H1 (cell line): Measurements from ENCODE around the gene LRRC74B. TPM values are rescaled to one million over a fixed set of nuclear protein-coding genes. Genes with fewer than 3 reads are reported as not detected.
"Not testable (repeated sequence)": the region's sequence is repeated elsewhere in the genome, so short reads cannot be mapped to it uniquely, and the experiment has no call there.

Experiments
- CTCF ChIA-PET: fragments of 300-600 bp; sonication (Branson Sonifier 250); formaldehyde crosslinking; loops from one replicate; lab custom pipeline; 2021; ENCODE audit not compliant: partially characterized antibody; lab: Charles Lee
- POLR2A ChIA-PET: fragments of 300-600 bp; sonication (Branson Sonifier 250); formaldehyde crosslinking; loops from one replicate; lab custom pipeline; 2021; ENCODE audit warnings: inconsistent platforms; ENCODE audit not compliant: partially characterized antibody; lab: Charles Lee
- DNase-seq, 2 experiments: peaks; one replicate each; pipeline versions ENCODE4 v3.0.0 to v3.0.0-alpha.2; 2010 to 2022; ENCODE audit warnings: low spot score in 2 of 2, low read depth in 1 of 2, mixed read lengths in 1 of 2
- FAIRE-seq: peaks from 2 replicates; lab custom pipeline; 2011; peaks lifted over from hg19 to GRCh38; lab: Jason Lieb, UNC
- H2AFZ ChIP-seq: 2 replicates; pipeline ENCODE4 v1.8.1; 2012; ENCODE audit warnings: low read length, inconsistent platforms
- H2AK5ac ChIP-seq: 2 replicates; pipeline ENCODE4 v1.6.1; 2013; ENCODE audit warnings: low read depth, low read length
- H2BK120ac ChIP-seq: replicated peaks from 2 replicates; pipeline ENCODE3; 2013; ENCODE audit warnings: low read depth, low read length, inconsistent platforms
- H2BK12ac ChIP-seq: 2 replicates; pipeline ENCODE4 v1.6.1; 2013; ENCODE audit warnings: low read depth, low read length
- H2BK15ac ChIP-seq: 2 replicates; pipeline ENCODE4 v1.6.1; 2013; ENCODE audit warnings: low read length
- H2BK20ac ChIP-seq: 2 replicates; pipeline ENCODE4 v1.6.1; 2013; ENCODE audit warnings: low read length
- H2BK5ac ChIP-seq: 2 replicates; pipeline ENCODE4 v1.6.1; 2013; ENCODE audit warnings: low read depth, low read length
- H3K14ac ChIP-seq: 2 replicates; pipeline ENCODE4 v1.6.1; 2013; ENCODE audit warnings: inconsistent platforms; ENCODE audit not compliant: insufficient read length
- H3K18ac ChIP-seq: 2 replicates; pipeline ENCODE4 v1.6.1; 2013; ENCODE audit warnings: low read length; ENCODE audit errors: extremely low read depth
- H3K23ac ChIP-seq: 2 replicates; pipeline ENCODE4 v1.6.1; 2013; ENCODE audit warnings: inconsistent platforms; ENCODE audit not compliant: insufficient read length
- H3K23me2 ChIP-seq: 2 replicates; pipeline ENCODE4 v1.6.1; 2013; ENCODE audit warnings: low read depth, low read length
- H3K27ac ChIP-seq: 2 replicates; pipeline ENCODE4 v1.6.1; 2011; ENCODE audit warnings: low read depth, low read length, inconsistent platforms
- H3K27me3 ChIP-seq, 4 experiments: replicated peaks in 1 of 4; 1 replicate in 1 of 4; 2 replicates in 3 of 4; pipeline versions ENCODE4 v1.6.1 to v1.8.1; 2011 to 2013; ENCODE audit warnings: low read length in 3 of 4, mild to moderate bottlenecking in 3 of 4, inconsistent platforms in 2 of 4, mixed read lengths in 2 of 4, moderate library complexity in 1 of 4; ENCODE audit not compliant: control insufficient read depth in 3 of 4, insufficient read depth in 3 of 4; ENCODE audit errors: extremely low read depth in 1 of 4
- H3K36me3 ChIP-seq, 4 experiments: 2 replicates each; pipeline versions ENCODE4 v1.6.1 to v1.8.1; 2011 to 2013; ENCODE audit warnings: mild to moderate bottlenecking in 4 of 4, low read length in 3 of 4, moderate library complexity in 2 of 4, control low read depth in 1 of 4, inconsistent platforms in 1 of 4; ENCODE audit not compliant: insufficient read depth in 4 of 4, control insufficient read depth in 2 of 4
- H3K4ac ChIP-seq: replicated peaks from 2 replicates; pipeline ENCODE3; 2013; ENCODE audit warnings: low read length, low read depth, mixed read lengths, inconsistent platforms; ENCODE audit not compliant: insufficient read length
- H3K4me1 ChIP-seq, 4 experiments: replicated peaks in 1 of 4; 1 replicate in 1 of 4; 2 replicates in 3 of 4; pipeline versions ENCODE4 v1.6.1 to v1.8.1; 2011 to 2013; ENCODE audit warnings: low read length in 3 of 4, inconsistent platforms in 2 of 4, mixed read lengths in 1 of 4; ENCODE audit not compliant: insufficient read depth in 4 of 4, control insufficient read depth in 3 of 4
- H3K4me2 ChIP-seq, 2 experiments: 2 replicates each; pipeline versions ENCODE4 v1.6.1 to v1.8.1; 2011 to 2013; ENCODE audit warnings: low read depth in 2 of 2, low read length in 2 of 2, control low read depth in 1 of 2, inconsistent platforms in 1 of 2, mild to moderate bottlenecking in 1 of 2; ENCODE audit not compliant: insufficient read depth in 1 of 2
- H3K4me3 ChIP-seq, 4 experiments: fragments of 200-600, 300-600 bp in 1 of 4; sonication (generic), shearing (Covaris generic), sonication (Bioruptor Twin) in 1 of 4; 2 replicates each; pipeline versions ENCODE4 v1.5.1 to v1.8.1; 2011 to 2016; ENCODE audit warnings: low read length in 4 of 4, low read depth in 3 of 4, control low read depth in 2 of 4, inconsistent platforms in 2 of 4, mild to moderate bottlenecking in 2 of 4, mixed read lengths in 1 of 4, moderate library complexity in 1 of 4; ENCODE audit not compliant: insufficient read depth in 2 of 4; ENCODE audit errors: extremely low read depth in 1 of 4
- H3K56ac ChIP-seq: replicated peaks from 2 replicates; pipeline ENCODE3; 2013; ENCODE audit warnings: low read depth, mild to moderate bottlenecking, mixed read lengths, low read length, inconsistent platforms; ENCODE audit not compliant: insufficient read length
- H3K79me1 ChIP-seq: 2 replicates; pipeline ENCODE4 v1.6.1; 2013; ENCODE audit warnings: low read depth, low read length, control low read depth
- H3K79me2 ChIP-seq, 2 experiments: 2 replicates each; pipeline versions ENCODE4 v1.6.1 to v1.8.1; 2012 to 2013; ENCODE audit warnings: low read length in 2 of 2, mild to moderate bottlenecking in 2 of 2, inconsistent platforms in 1 of 2; ENCODE audit not compliant: insufficient read depth in 2 of 2, control insufficient read depth in 1 of 2
- H3K9ac ChIP-seq, 4 experiments: replicated peaks in 1 of 4; 1 replicate in 1 of 4; 2 replicates in 3 of 4; pipeline versions ENCODE4 v1.6.1 to v1.8.1; 2011 to 2013; ENCODE audit warnings: low read depth in 3 of 4, low read length in 3 of 4, control low read depth in 2 of 4, mild to moderate bottlenecking in 2 of 4, moderate library complexity in 2 of 4, inconsistent platforms in 1 of 4; ENCODE audit errors: extremely low read depth in 1 of 4
- H3K9me3 ChIP-seq, 2 experiments: 2 replicates each; pipeline versions ENCODE4 v1.6.1 to v1.8.1; 2012 to 2013; ENCODE audit warnings: mild to moderate bottlenecking in 2 of 2, moderate library complexity in 2 of 2, control low read depth in 1 of 2, inconsistent platforms in 1 of 2, low read depth in 1 of 2, low read length in 1 of 2, mixed read lengths in 1 of 2; ENCODE audit not compliant: insufficient read depth in 2 of 2
- H4K20me1 ChIP-seq, 2 experiments: replicated peaks in 1 of 2; 2 replicates each; pipeline versions ENCODE3 to v1.8.1; 2011 to 2013; ENCODE audit warnings: inconsistent platforms in 2 of 2, low read length in 2 of 2, mild to moderate bottlenecking in 1 of 2; ENCODE audit not compliant: insufficient read depth in 2 of 2, control insufficient read depth in 1 of 2
- H4K5ac ChIP-seq: 2 replicates; pipeline ENCODE4 v1.6.1; 2013; ENCODE audit warnings: low read length, low read depth, mixed read lengths, inconsistent platforms; ENCODE audit not compliant: insufficient read length
- H4K8ac ChIP-seq: 2 replicates; pipeline ENCODE4 v1.8.0; 2013; ENCODE audit warnings: mild to moderate bottlenecking, moderate library complexity, low read length, inconsistent platforms; ENCODE audit not compliant: insufficient read depth; ENCODE audit errors: extremely low read depth
- H4K91ac ChIP-seq: replicated peaks from 2 replicates; pipeline ENCODE3; 2013; ENCODE audit warnings: low read length, mixed read lengths, inconsistent platforms; ENCODE audit not compliant: insufficient read length
- CEBPB ChIP-seq: IDR thresholded peaks from 2 replicates; pipeline ENCODE4 v1.6.1; 2012; ENCODE audit warnings: low read depth, low read length
- WGBS, 2 experiments: shearing (Covaris generic) in 1 of 2; methylation state at CpG; one replicate each; pipeline versions ENCODE4 v1.1.6 to v1.1.7; 2013 to 2015; ENCODE audit warnings: low lambda C conversion rate in 2 of 2, mixed read lengths in 2 of 2, inconsistent platforms in 1 of 2, low coverage in 1 of 2, missing lambda C conversion rate in 1 of 2; ENCODE audit not compliant: insufficient replicate concordance in 2 of 2, insufficient coverage in 1 of 2, insufficient read length in 1 of 2; ENCODE audit errors: extremely low coverage in 1 of 2, missing lambda C conversion rate in 1 of 2; 5-methylcytosine and 5-hydroxymethylcytosine counted together
- polyA plus RNA-seq, 7 experiments: library from polyadenylated mRNA; depleted of rRNA in 3 of 7; stranded (reverse) in 5 of 7; unstranded in 2 of 7; fragments of >200 nt in 5 of 7; fragments of 200-250 nt in 2 of 7; gene quantifications; 1 replicate in 5 of 7; 2 replicates in 1 of 7; 4 replicates in 1 of 7; pipeline versions ENCODE4 v1.2.1 to v1.2.3, GENCODE V29; 2011 to 2013; ENCODE audit warnings: missing spikeins in 2 of 7, mixed read lengths in 2 of 7
- total RNA-seq: library from RNA; stranded (reverse); fragmentation: NEBNext Ultra II Directional; extraction: Animal tissue kit (Norgen Biotek cat#: 25700); gene quantifications from 2 replicates; pipeline ENCODE4 v1.2.1, GENCODE V29; 2021

The LRRC74B gene
- total and polyA plus RNA-seq, 2 of the 8 experiments (the other 6 are each of a cell fraction or from before 2014, with no cell fraction given), result not detected

- TF ChIP-seq CEBPB, result no peak
Measured at GRCh38 chr22:21047730-21048129, 2.0 kb downstream of the LRRC74B start (continued).

- 93% methylated on average over 5 of the region's 5 CpGs; no CpG with 5 or more reads in 1 of the 2 experiments for WGBS, 2 experiments
- H3K27me3 ChIP-seq, H3K36me3 ChIP-seq, H3K79me2 ChIP-seq, H3K9ac ChIP-seq, H3K9me3 ChIP-seq, H4K5ac ChIP-seq, H3K27ac ChIP-seq, H4K20me1 ChIP-seq, H2AFZ ChIP-seq, H3K14ac ChIP-seq, H3K23ac ChIP-seq, H2BK20ac ChIP-seq, H2BK120ac ChIP-seq, H4K91ac ChIP-seq, H2AK5ac ChIP-seq, H3K4me2 ChIP-seq, DNase-seq, H4K8ac ChIP-seq, H3K56ac ChIP-seq, H2BK12ac ChIP-seq, H3K4ac ChIP-seq, H3K18ac ChIP-seq, H3K23me2 ChIP-seq, H2BK15ac ChIP-seq, H3K4me3 ChIP-seq, H3K79me1 ChIP-seq, H2BK5ac ChIP-seq, FAIRE-seq: not testable (repeated sequence)
- ChIA-PET POLR2A (interaction anchor here (0.5 kb wide), 1 partner anchor 81 kb away, joined by 4 read pairs; no protein-coding TSS in a partner anchor), CTCF (interaction anchor here (1.6 kb wide), 1 partner anchor 8 kb away, joined by 3 read pairs; no protein-coding TSS in a partner anchor)
- H3K4me1 ChIP-seq, result peaks cover 2 to 20% (median 5%) of the 10 kb centered on the region in 4 experiments; a peak in 5 of 7 replicates
Measured at GRCh38 chr22:21048448-21048847, 2.7 kb downstream of the LRRC74B start.
